HG03571 (cell line): ENCODE data around the gene GTF3C2.

Source experiments
- ATAC-seq: cut with Tn5 transposase; IDR thresholded peaks from one replicate; pipeline ENCODE4 v1.9.1; 2021; ENCODE audit not compliant: unreplicated experiment

The GTF3C2 gene

GRCh38 chr2:27298391-27299080 lies 58.0 kb downstream of the GTF3C2 start:
- ATAC-seq: no peak

- ATAC-seq: no peak
These were observed 59.4 kb downstream of the GTF3C2 start for GRCh38 chr2:27297195-27297594.

DNA sequence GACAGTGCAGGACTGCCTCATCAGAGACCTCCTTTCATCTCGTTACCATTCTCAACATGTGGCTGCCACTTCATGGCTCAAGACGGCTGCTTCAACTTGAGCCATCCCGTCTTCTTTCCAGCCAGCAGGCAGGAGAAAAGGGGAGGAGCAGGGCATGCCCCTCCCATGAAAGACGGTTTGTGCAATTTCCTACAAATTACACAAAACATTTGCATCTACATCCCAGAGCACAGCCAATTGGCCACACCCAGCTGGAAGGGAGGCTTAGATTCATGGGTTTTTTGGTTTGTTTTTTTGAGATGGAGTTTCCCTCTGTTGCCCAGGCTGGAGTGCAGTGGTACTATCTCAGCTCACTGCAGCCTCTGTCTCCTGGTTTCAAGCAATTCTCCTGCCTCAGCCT lies 60.1 kb downstream of the GTF3C2 start:
- ATAC-seq: no peak

DNA sequence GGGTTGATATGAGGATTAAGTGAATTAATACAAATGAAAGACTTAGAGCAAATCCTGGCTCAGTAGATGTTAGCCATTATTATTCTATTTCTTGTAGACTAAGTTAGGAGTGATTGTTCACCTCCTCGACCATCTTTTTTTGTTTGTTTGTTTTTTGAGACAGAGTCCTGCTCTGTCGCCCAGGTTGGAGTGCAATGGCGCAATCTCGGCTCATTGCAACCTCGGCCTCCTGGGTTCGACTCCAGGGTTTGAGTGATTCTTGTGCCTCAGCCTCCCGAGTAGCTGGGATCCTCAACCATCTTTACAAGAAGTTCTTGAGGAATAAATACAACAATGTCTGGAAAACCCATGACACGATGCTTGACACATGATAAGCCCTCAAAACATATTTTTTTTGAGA lies 61.6 kb downstream of the GTF3C2 start:
- ATAC-seq: no peak

DNA sequence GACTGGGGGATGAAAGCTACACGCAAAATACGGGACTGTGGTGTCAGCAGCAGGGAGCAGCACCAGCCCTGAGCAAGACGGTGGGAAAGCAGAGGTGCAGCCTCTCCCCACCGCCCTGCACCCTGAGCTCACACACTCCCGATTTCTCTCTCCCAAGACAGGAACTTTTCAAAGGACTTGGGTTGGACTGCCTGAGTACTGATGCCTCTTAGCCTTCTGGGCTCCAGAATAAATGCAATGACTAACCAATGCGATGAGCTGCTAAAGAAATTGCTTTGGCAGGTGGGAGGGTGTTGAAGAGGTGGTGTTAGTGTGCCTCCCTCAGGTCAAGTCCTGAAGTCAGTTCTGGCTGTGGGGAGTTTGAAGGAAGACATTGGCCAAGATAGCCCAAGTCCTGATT lies 64.7 kb downstream of the GTF3C2 start:
- no peak for ATAC-seq

DNA sequence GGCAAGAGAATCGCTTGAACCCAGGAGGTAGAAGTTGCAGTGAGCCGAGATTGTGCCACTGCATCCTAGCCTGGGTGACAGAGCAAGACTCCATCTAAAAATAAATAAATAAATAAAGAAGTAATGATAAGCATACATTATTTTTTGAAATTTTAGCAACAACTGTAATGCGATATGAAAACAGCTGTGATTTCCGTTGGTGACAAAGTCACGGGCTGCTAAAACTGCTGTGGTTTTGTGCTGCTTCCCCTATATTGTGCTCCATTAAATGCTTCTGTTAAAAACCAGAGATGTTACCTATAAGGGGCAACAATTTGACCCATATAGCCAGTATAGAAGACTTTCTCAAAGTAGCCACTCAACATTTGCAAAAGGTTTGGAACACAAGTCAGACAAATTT lies 66.0 kb downstream of the GTF3C2 start:
- ATAC-seq: no peak

- ATAC-seq: no peak
These were observed 68.0 kb downstream of the GTF3C2 start for GRCh38 chr2:27288610-27289009.

DNA sequence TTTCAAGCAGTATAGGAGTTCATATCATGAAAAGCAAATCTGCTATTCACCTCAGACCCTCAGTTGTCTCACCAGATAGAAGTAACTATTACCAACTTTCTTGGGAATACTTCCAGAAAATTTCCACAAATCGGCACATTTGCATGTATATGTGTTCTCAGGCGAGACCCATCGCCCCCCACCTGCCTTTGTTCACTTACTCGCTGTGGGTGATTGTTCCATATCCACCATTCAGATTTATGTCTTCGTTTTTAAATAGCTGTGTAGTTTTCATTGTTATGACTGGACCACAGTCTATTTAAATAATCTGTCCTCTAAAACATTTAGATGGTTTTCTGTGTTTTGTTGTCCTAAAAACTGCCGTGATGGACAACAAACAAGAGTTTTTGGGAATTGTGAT lies 71.1 kb downstream of the GTF3C2 start:
- ATAC-seq: no peak

DNA sequence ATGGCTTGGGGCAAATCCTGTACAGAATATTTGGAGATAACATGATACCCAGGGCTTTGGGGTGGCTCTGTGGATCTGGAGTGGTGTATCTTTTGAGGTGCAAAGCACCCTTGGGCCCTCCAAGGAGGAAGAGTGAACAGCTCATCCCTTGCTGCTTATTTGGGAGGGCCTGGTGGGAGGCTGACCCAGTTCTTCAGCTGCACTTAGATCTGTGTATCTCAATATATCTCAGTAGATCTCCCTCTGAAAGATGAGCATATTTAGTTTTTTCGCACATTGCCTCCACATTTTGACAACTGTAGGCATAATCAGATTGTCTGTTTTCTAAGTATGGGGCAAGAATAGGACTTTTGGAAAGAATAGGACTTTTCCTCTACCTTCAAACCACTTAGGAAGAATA lies 71.6 kb downstream of the GTF3C2 start:
- no peak for ATAC-seq

DNA sequence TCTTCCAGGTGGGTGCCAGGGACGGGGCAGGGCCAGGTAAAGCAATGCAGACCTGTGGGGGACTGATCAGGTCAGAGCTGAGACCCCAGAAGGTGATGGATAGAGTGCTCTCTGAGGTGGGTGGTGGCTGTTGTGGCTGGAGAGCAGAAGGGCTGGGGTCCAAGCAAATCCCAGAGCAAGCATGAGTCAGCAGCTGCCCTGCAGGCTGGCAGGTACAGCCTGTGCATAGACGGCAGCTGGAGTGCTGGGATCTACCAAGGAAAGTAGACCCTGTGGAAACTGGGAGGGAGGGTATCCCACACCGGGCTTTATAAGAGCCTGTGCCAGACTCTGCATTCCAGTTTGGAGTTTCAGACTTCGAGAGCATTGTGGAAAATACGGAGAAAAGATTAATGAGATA lies 73.7 kb downstream of the GTF3C2 start:
- ATAC-seq: no peak

GRCh38 chr2:27281855-27282559 lies 74.6 kb downstream of the GTF3C2 start, which contains the start of gene TRIM54:
Gene TRIM54, plus strand, starts transcription at chr2:27282429. Its CDS starts 303 bp downstream, at chr2:27282732.
- ATAC-seq: no peak

DNA sequence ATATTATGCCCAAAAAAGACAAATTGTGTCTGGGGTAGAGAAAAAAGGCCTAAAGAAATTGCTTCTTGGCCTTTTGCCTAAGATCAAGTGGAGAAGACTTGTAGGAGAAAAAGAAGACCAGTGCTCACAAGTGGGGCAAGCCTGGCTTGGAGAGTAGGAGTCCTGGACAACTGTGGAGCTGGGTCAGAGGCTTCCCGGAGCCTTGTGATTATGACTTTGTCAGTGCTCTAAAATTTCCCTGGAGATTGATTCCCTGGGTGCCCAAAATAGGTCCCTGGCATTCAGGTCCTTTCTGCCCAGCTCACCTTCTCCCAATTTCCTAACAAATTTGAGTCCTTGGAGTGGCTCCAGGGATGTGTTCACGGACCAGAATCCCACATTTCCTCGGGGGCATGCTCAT lies 75.1 kb downstream of the GTF3C2 start:
- no peak for ATAC-seq

- ATAC-seq: no peak
These were observed 75.7 kb downstream of the GTF3C2 start for GRCh38 chr2:27280826-27281225.

GRCh38 chr2:27278010-27278409 lies 78.6 kb downstream of the GTF3C2 start:
- no peak for ATAC-seq
